ENCODE measurements around the gene EGR1. TPM values are rescaled to one million over a fixed set of nuclear protein-coding genes. Genes with fewer than 3 reads are reported as not detected.

Gene EGR1
- total and polyA plus RNA-seq, 2 of the 4 experiments (the other 2 are of a cell fraction) = 2.9 to 104 TPM

GRCh38 chr5:138459311-138459933 lies 5.9 kb upstream of the EGR1 start:
- Histone ChIP-seq H3K14ac (replicated peaks; ENCODE audit: low read depth, low read length) (no peak overlapping the region), H3K27me3 (ENCODE audit: control insufficient read depth, insufficient read depth, low read length) (peaks cover 13% of the 10 kb centered on the region), H3K4me1 (ENCODE audit: control insufficient read depth, insufficient read depth, low read length) (peaks cover 2% of the 10 kb centered on the region; the same call in 1 of the 2 replicates), H3K23ac (ENCODE audit: low read depth, low read length) (no peak overlapping the region), H4K20me1 (ENCODE audit: insufficient read depth, low read length) (no peaks in the 10 kb centered on the region), H2BK15ac (ENCODE audit: low read depth, low read length) (no peak overlapping the region), H3K4me2 (ENCODE audit: low read depth, low read length) (no peak overlapping the region), H2AFZ (replicated peaks; ENCODE audit: low read length, poor library complexity) (peak overlapping the region; percentile 8), H2AK9ac (replicated peaks; ENCODE audit: low read depth, low read length, poor library complexity) (no peak overlapping the region), H2AK5ac (ENCODE audit: low read depth, low read length) (0 out of 2 replicates have a peak overlapping the region, but pooled peaks have one; percentile 3), H2BK5ac (ENCODE audit: low read depth, low read length, poor library complexity, severe bottlenecking) (no peak overlapping the region), H3K27ac (ENCODE audit: insufficient read depth, low read length) (no peak overlapping the region), H3K18ac (ENCODE audit: low read depth, low read length) (no peak overlapping the region), H3K36me3 (ENCODE audit: control insufficient read depth, insufficient read depth, low read length) (no peaks in the 10 kb centered on the region), H3K9ac (ENCODE audit: low read depth, low read length) (no peak overlapping the region), H3K56ac (ENCODE audit: extremely low read depth, insufficient read depth, low read length) (no peak overlapping the region), H4K8ac (ENCODE audit: low read depth in 2 of 2, low read length in 2 of 2) (no peak overlapping the region), H4K91ac (ENCODE audit: insufficient read depth, low read depth, low read length) (no peak overlapping the region), H2BK20ac (ENCODE audit: low read depth, low read length) (no peak overlapping the region), H3K9me3 (ENCODE audit: control insufficient read depth, insufficient read depth, low read length) (no peaks in the 10 kb centered on the region), H4K5ac (ENCODE audit: low read depth, low read length) (no peak overlapping the region), H3K79me1 (ENCODE audit: low read depth in 1 of 2, low read length in 2 of 2) (peaks cover 3 to 4% of the 10 kb centered on the region in 2 experiments; a peak in 2 of 4 replicates), H2BK120ac (ENCODE audit: low read depth, low read length) (no peak overlapping the region), H3K4ac (ENCODE audit: low read depth, low read length) (no peak overlapping the region), H3K4me3 (ENCODE audit: insufficient read depth, low read depth, low read length) (no peak overlapping the region), H3K9me1 (ENCODE audit: insufficient read depth, low read length) (peaks cover 3% of the 10 kb centered on the region; the same call in 1 of the 2 replicates)
- TF ChIP-seq MXI1 (IDR thresholded peaks at IDR 0.05; ENCODE audit: borderline replicate concordance, low read depth, low read length) = no peak
- in situ Hi-C loops (cut with MboI; ENCODE audit: low sequenced_read_pairs) = no loop called here
- intact Hi-C loops (cut with micrococcal nuclease) = no loop called here
- WGBS, 2 experiments (ENCODE audit: extremely low coverage in 2 of 2, insufficient read length in 1 of 2) = no CpG with 5 or more reads among the region's 11 CpGs
- ChIA-PET POLR2A (ENCODE audit: unreplicated experiment) (no interaction called here), CTCF (no interaction called here)
- DNase-seq = no peak
- dilution Hi-C loops (cut with HindIII; ENCODE audit: low sequenced_read_pairs, unreplicated experiment) = no loop called here
- BruUV-seq (replicated peaks) = no TSS peak
- ATAC-seq (ENCODE audit: low read depth) = no peak

Data from IMR-90 (cell line).